ENCODE results near the gene SYT8. TPM values are rescaled to one million over a fixed set of nuclear protein-coding genes. Genes with fewer than 3 reads are reported as not detected.
A peak's percentile ranks its signal among the peaks of the same experiment; 100 is the strongest.

Gene SYT8
- total RNA-seq, 1 donor from 2014 or later: 7.3 TPM

DNA sequence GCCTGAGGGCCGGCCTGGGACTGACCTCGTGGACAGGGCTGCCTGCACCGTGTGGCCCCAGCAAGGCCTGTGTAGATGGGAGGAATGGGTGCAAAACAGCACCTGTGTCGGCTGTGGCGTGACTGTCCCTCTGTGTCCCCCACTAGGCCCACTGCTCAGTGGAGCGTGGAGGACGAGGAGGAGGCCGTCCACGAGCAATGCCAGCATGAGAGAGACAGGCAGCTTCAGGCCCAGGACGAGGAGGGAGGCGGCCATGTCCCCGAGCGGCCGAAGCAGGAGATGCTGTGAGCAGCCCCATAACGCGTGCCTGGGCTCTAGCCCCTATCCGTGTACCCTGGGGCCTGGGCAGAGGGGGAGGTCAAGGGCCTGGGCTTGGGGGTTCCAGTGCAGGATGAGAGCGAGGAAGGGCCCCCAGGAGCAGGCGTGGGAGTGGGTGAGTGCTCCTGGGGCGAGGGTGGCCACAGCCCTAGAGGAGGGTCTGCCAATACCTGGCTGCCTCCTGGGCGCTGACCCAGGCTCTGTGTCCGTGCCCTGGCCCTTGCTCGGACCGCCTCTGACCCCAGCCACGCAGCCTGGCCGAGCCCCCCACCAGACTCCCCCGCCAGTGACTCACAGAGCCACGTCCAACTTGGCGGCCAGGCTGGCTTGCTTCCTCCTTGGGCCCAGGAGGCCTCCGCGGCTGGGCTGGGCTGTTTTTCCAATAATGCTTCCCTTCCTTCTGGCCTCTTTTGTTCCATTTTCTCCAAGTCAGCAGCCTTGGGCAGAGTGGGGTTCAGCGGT is 45.3 kb downstream of the SYT8 start:
- H3K9me3 Mint-ChIP-seq (ENCODE audit: low read depth): no peaks in the 10 kb centered on the region
- DNase-seq (ENCODE audit: low spot score): peak; percentile 89
- peaks cover 31% of the 10 kb centered on the region for H3K4me1 Mint-ChIP-seq (ENCODE audit: low read depth)
- no peaks in the 10 kb centered on the region for H3K36me3 Mint-ChIP-seq (ENCODE audit: low read depth)
- peak overlapping the region; percentile 90 for H3K27ac Mint-ChIP-seq (ENCODE audit: unreplicated experiment)
- H3K4me3 Mint-ChIP-seq (ENCODE audit: unreplicated experiment): no peak overlapping the region
- no peaks in the 10 kb centered on the region for H3K27me3 Mint-ChIP-seq (ENCODE audit: low read depth)
- TF ChIP-seq, protein P1, sequence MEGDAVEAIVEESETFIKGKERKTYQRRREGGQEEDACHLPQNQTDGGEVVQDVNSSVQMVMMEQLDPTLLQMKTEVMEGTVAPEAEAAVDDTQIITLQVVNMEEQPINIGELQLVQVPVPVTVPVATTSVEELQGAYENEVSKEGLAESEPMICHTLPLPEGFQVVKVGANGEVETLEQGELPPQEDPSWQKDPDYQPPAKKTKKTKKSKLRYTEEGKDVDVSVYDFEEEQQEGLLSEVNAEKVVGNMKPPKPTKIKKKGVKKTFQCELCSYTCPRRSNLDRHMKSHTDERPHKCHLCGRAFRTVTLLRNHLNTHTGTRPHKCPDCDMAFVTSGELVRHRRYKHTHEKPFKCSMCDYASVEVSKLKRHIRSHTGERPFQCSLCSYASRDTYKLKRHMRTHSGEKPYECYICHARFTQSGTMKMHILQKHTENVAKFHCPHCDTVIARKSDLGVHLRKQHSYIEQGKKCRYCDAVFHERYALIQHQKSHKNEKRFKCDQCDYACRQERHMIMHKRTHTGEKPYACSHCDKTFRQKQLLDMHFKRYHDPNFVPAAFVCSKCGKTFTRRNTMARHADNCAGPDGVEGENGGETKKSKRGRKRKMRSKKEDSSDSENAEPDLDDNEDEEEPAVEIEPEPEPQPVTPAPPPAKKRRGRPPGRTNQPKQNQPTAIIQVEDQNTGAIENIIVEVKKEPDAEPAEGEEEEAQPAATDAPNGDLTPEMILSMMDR (IDR thresholded peaks at IDR 0.05): no peak

DNA sequence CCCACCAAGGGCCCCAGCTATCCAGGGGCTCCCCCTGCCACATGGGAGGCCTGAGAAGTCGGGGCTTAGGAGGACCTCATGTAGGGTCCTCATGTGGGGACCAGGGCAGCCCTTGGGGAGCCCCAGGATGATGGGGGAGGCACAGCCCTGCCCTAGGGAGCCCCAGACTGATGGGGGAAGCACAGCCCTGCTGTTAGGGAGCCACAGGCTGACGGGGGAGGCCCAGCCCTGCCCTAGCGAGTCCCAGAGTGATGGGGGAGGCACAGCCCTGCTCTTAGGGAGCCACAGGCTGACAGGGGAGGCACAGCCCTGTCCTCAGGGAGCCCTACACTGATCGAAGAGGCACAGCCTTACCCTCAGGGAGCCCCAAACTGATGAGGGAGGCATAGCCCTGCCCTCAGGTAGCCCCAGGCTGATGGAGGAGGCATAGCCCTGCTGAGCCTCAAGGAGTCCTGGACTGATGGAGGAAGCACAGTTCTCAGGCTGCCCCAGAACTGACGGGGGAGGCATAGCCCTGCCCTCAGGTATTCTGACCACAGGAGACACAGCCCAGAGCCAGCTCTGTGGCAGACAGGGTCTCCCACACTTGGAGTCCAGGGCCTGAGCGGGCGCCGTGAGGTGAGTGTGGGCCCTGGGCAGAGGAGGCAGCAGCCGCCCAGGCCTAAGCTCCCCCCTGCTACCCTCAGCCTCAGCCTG is 46.1 kb downstream of the SYT8 start:
- Mint-ChIP-seq H3K27me3 (ENCODE audit: low read depth) (no peaks in the 10 kb centered on the region), H3K4me1 (ENCODE audit: low read depth) (peaks cover 26% of the 10 kb centered on the region), H3K36me3 (ENCODE audit: low read depth) (no peaks in the 10 kb centered on the region), H3K4me3 (ENCODE audit: unreplicated experiment) (no peak overlapping the region), H3K27ac (ENCODE audit: unreplicated experiment) (peak overlapping the region; percentile 90), H3K9me3 (ENCODE audit: low read depth) (no peaks in the 10 kb centered on the region)
- DNase-seq (ENCODE audit: low spot score): peak; percentile 87
- TF ChIP-seq, protein P1 (IDR thresholded peaks at IDR 0.05): no peak

DNA sequence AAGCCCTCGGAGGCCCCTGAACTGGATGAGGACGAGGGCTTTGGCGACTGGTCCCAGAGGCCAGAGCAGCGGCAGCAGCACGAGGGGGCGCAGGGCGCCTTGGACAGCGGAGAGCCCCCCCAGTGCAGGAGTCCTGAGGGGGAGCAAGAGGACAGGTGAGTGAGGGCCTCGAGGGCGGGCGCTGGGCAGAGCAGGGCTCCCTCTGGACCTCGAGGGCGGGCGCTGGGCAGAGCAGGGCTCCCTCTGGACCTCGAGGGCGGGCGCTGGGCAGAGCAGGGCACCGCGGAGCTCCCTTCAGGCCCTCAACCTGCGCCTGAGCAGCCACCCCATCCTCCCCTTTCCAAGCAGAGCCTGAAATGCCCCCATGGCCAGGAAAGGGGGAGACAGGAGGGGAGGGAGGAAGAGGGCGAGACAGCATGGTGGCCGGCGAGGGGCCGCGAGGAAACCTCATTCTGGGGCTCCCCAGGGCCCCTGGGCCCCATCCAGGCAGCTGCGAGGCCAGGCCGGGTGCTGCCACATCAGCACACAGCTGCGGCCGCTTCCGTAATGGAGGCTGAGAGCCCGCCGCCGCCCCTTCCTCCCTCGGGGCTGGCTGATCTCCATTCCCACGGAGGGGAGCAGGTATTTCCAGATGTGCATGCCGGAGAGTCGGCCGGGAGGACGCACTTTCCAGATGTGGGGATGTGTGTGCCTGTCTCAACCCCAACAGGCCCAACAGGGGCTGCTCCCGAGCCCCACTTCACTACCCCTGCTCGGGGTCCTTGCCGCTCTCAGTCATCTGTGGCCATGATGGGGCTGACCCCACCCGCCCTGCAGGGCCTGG is 46.9 kb downstream of the SYT8 start:
- Mint-ChIP-seq H3K36me3 (ENCODE audit: low read depth) (no peaks in the 10 kb centered on the region), H3K9me3 (ENCODE audit: low read depth) (no peaks in the 10 kb centered on the region), H3K4me3 (ENCODE audit: unreplicated experiment) (no peak overlapping the region), H3K27ac (ENCODE audit: unreplicated experiment) (no peak overlapping the region), H3K4me1 (ENCODE audit: low read depth) (peaks cover 19% of the 10 kb centered on the region), H3K27me3 (ENCODE audit: low read depth) (no peaks in the 10 kb centered on the region)
- TF ChIP-seq, protein P1 (IDR thresholded peaks at IDR 0.05): no peak
- DNase-seq (ENCODE audit: low spot score): peak; percentile 66

DNA sequence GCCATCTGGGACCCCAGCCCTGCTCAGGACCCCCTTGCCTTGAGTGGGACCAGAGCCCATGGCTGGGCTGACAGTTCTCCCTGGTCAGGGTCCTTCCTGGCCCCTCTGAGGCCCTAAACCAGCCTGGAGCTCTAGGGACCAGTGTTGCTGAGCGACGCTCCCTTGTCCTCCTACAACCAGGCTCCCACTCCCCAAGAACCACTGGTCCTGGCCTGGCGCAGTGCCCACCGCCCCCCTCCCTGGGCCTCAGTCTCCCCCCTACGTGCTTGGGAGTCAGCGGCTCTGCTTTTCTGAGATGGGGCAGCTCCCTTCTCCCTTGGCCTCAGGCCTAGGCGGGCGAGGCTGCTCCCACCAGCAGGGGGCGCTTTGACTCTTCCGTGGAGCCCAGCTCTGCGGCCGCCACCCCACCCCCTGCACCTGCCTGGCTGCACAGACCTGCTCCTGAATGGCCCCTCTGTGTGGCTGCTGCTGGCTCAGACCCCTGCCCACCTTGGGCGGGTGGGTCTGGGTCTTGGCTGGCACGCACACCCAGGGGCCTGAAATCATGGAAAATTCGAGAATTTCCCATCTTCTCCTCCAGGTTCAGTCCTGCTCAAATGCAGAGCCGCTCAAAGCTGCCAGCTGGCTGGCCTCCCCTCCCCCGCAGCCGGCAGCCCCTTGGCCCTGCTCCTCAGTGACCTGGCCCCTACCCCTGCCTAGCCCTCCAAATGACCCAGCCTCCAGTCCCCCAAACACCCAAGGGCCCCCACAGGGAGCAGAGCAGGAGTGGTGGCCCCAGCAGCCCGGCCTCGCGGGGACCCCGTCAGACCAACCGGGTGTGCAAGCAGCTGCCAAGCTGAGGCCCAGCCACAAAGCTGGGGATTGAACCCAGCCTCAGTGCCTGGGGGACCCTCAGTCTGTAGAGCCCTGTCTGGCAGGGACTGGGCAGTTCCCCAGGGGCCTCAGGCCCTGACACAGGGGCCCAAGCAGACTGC is 47.8 kb downstream of the SYT8 start:
- Mint-ChIP-seq H3K9me3 (ENCODE audit: low read depth) (no peaks in the 10 kb centered on the region), H3K27me3 (ENCODE audit: low read depth) (no peaks in the 10 kb centered on the region), H3K36me3 (ENCODE audit: low read depth) (no peaks in the 10 kb centered on the region), H3K4me1 (ENCODE audit: low read depth) (peaks cover 12% of the 10 kb centered on the region), H3K27ac (ENCODE audit: unreplicated experiment) (no peak overlapping the region), H3K4me3 (ENCODE audit: unreplicated experiment) (no peak overlapping the region)
- TF ChIP-seq, protein P1 (IDR thresholded peaks at IDR 0.05): peak; percentile 95
- peak; percentile 89 for DNase-seq (ENCODE audit: low spot score)
